Measurements from ENCODE around the gene DPH7.

GRCh38 chr9:137582286-137582860 is 3.6 kb upstream of the DPH7 start:
- TF ChIP-seq POLR2AphosphoS5 (IDR thresholded peaks at IDR 0.05; ENCODE audit: low read depth, low read length): no peak
- TF ChIP-seq TAF1 (IDR thresholded peaks at IDR 0.05; ENCODE audit: low read depth, low read length): no peak
- no peak for TF ChIP-seq POLR2A (IDR thresholded peaks at IDR 0.05; ENCODE audit: low read depth, low read length)
- no peak for TF ChIP-seq PAX5 (IDR thresholded peaks at IDR 0.05; ENCODE audit: insufficient read depth, low read length, severe bottlenecking)
